ENCODE data around the gene FAM53B. TPM values are rescaled to one million over a fixed set of nuclear protein-coding genes. Genes with fewer than 3 reads are reported as not detected.
A peak's percentile ranks its signal among the peaks of the same experiment; 100 is the strongest.

FAM53B gene
- total and polyA plus RNA-seq, 8 donors, result 12.8 to 34.6 (median 23.0) TPM

GRCh38 chr10:124647421-124648130 is 96.6 kb downstream of the FAM53B start:
- intact Hi-C loops (cut with DNase I), result no loop called here
- peak in 2 of 4 donors; percentile 90 to 92 for DNase-seq
- TF ChIP-seq, protein P1, sequence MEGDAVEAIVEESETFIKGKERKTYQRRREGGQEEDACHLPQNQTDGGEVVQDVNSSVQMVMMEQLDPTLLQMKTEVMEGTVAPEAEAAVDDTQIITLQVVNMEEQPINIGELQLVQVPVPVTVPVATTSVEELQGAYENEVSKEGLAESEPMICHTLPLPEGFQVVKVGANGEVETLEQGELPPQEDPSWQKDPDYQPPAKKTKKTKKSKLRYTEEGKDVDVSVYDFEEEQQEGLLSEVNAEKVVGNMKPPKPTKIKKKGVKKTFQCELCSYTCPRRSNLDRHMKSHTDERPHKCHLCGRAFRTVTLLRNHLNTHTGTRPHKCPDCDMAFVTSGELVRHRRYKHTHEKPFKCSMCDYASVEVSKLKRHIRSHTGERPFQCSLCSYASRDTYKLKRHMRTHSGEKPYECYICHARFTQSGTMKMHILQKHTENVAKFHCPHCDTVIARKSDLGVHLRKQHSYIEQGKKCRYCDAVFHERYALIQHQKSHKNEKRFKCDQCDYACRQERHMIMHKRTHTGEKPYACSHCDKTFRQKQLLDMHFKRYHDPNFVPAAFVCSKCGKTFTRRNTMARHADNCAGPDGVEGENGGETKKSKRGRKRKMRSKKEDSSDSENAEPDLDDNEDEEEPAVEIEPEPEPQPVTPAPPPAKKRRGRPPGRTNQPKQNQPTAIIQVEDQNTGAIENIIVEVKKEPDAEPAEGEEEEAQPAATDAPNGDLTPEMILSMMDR (IDR thresholded peaks at IDR 0.05), result peak in 1 of 2 donors; percentile 59
- Histone ChIP-seq H3K4me1 (peaks cover 42 to 100% of the 10 kb centered on the region in 2 donors), H3K36me3 (no peaks in the 10 kb centered on the region), H3K27ac (peak overlapping the region; percentile 82 to 98), H3K9me3 (no peaks in the 10 kb centered on the region), H3K27me3 (no peaks in the 10 kb centered on the region), H3K4me3 (no peak overlapping the region)
- peak; percentile 79 for ATAC-seq

GRCh38 chr10:124646483-124647352 is 97.5 kb downstream of the FAM53B start:
- H3K27ac ChIP-seq, result peak overlapping the region; percentile 82 to 98

DNA sequence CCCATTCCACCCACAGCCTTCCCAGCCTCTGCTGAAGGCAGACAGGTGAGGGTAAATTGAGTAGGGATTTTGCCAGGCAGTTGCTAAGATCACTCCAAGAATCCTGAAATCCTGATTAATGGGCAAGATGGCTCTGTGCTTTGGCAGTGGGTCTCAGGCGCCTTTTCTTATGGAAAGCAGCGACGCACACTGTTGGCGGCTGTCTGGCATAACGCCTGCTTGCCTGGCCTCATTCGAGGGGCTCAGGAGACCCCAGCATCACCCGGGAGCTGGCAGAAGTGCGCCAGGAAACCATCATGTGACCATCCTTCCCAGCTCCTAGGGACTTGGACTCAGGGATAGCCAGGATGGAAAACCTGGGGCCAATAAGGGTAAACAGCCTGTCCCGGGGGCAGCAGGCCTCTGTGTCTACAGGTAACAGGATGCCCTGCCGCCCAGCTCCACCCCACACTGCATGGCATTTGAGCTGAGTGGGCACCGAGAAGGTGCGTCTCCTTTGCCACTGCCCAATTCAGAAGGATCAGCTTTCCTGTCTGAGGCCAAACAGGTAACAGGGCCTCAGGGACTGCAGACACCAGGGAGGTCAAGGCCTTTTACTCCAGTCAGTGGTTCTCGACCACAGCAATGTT is 98.6 kb downstream of the FAM53B start:
- H3K27ac ChIP-seq, result peak overlapping the region; percentile 82 to 98
- intact Hi-C loops (cut with DNase I), result no loop called here
- DNase-seq (peak in 1 of 4 donors; percentile 52), ATAC-seq (no peak)
- H3K9me3 ChIP-seq, result no peaks in the 10 kb centered on the region
- TF ChIP-seq, protein P1 (IDR thresholded peaks at IDR 0.05), result no peak
- peaks cover 53 to 100% of the 10 kb centered on the region in 2 donors for H3K4me1 ChIP-seq
- H3K27me3 ChIP-seq, result no peaks in the 10 kb centered on the region
- H3K4me3 ChIP-seq, result no peak overlapping the region
- H3K36me3 ChIP-seq, result no peaks in the 10 kb centered on the region

More at GRCh38 chr10:124646483-124647352, 97.5 kb downstream of the FAM53B start:
- H3K4me1 ChIP-seq, result peaks cover 42 to 100% of the 10 kb centered on the region in 2 donors
- DNase-seq, result peak in 2 of 4 donors; percentile 86 to 87
- no peaks in the 10 kb centered on the region for H3K27me3 ChIP-seq
- no peak overlapping the region for H3K4me3 ChIP-seq
- TF ChIP-seq, protein P1 (IDR thresholded peaks at IDR 0.05), result no peak
- H3K9me3 ChIP-seq, result no peaks in the 10 kb centered on the region
- ATAC-seq, result peak; percentile 43
- no peaks in the 10 kb centered on the region for H3K36me3 ChIP-seq
- intact Hi-C loops (cut with DNase I), result no loop called here

GRCh38 chr10:124644771-124645415 is 99.3 kb downstream of the FAM53B start:
- H3K27ac ChIP-seq, result peak overlapping the region in 1 of 2 donors; percentile 98
- ATAC-seq, result no peak
- DNase-seq, result peak in 1 of 4 donors; percentile 46

More at GRCh38 chr10:124644771-124645415, 99.3 kb downstream of the FAM53B start:
- intact Hi-C loops (cut with DNase I), result no loop called here
- Histone ChIP-seq H3K36me3 (no peaks in the 10 kb centered on the region), H3K27me3 (no peaks in the 10 kb centered on the region), H3K4me1 (peaks cover 57 to 100% of the 10 kb centered on the region in 2 donors), H3K9me3 (no peaks in the 10 kb centered on the region), H3K4me3 (no peak overlapping the region)
- TF ChIP-seq, protein P1 (IDR thresholded peaks at IDR 0.05), result no peak
